Measurements from ENCODE around the gene ZDHHC11B.

DNA sequence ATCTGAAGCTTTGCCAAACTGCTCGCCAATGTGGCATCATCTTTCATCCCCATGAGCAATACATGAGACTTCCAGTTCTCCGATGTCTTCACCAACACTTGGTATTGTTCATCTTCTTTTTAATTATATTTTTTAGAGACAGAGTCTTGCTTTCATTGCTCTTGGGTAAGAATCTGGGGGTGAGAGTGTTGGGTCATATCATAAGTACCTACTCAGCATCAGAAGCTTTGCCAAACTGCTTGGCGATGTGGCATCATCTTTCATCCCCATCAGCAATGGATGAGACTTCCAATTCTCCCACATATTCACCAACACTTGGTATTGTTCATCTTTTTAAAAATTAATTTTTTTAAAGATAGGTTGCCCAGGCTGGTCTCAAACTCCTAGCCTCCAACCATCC is 30.9 kb upstream of the ZDHHC11B start:
- TF ChIP-seq, protein P1, sequence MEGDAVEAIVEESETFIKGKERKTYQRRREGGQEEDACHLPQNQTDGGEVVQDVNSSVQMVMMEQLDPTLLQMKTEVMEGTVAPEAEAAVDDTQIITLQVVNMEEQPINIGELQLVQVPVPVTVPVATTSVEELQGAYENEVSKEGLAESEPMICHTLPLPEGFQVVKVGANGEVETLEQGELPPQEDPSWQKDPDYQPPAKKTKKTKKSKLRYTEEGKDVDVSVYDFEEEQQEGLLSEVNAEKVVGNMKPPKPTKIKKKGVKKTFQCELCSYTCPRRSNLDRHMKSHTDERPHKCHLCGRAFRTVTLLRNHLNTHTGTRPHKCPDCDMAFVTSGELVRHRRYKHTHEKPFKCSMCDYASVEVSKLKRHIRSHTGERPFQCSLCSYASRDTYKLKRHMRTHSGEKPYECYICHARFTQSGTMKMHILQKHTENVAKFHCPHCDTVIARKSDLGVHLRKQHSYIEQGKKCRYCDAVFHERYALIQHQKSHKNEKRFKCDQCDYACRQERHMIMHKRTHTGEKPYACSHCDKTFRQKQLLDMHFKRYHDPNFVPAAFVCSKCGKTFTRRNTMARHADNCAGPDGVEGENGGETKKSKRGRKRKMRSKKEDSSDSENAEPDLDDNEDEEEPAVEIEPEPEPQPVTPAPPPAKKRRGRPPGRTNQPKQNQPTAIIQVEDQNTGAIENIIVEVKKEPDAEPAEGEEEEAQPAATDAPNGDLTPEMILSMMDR (conservative IDR thresholded peaks at IDR 0.05 in 1 of 2, IDR thresholded peaks at IDR 0.05 in 1 of 2; ENCODE audit: low read depth in 1 of 2, low read length in 2 of 2): no peak
- TF ChIP-seq EZH2 (IDR thresholded peaks at IDR 0.05; ENCODE audit: low read length, missing control alignments): no peak
